HG03108 (cell line): ENCODE data around the gene DOK7.

Experiments used
- ATAC-seq: cut with Tn5 transposase; IDR thresholded peaks from one replicate; pipeline ENCODE4 v1.9.1; 2021; ENCODE audit warnings: moderate library complexity; ENCODE audit not compliant: unreplicated experiment

DOK7 gene

DNA sequence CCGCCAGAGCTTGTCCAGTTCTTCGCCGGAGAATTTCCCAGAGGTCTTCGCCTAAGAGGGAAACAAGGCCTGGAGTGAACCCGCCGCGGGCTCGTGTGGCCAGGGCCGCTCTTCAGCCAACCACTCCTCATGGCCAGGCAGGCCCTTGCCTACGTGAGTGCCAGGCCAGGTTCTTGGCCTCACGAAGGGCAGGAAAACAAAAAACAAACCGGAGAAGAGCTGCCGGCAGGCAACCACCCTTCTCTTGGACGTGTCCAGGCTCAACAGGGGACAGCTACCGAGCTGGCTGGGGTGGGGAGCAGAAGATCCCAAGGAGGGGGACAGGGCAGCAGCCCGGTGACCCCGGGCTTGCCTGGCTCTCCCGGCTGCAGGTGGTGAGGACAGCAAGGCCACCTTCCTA is 55.8 kb downstream of the DOK7 start:
- ATAC-seq: no peak

- ATAC-seq: no peak
These were observed 56.6 kb downstream of the DOK7 start for GRCh38 chr4:3519468-3520264.

GRCh38 chr4:3520276-3520675 is 57.2 kb downstream of the DOK7 start:
- ATAC-seq: no peak

- ATAC-seq: no peak
These were observed 57.9 kb downstream of the DOK7 start for GRCh38 chr4:3520796-3521600.

DNA sequence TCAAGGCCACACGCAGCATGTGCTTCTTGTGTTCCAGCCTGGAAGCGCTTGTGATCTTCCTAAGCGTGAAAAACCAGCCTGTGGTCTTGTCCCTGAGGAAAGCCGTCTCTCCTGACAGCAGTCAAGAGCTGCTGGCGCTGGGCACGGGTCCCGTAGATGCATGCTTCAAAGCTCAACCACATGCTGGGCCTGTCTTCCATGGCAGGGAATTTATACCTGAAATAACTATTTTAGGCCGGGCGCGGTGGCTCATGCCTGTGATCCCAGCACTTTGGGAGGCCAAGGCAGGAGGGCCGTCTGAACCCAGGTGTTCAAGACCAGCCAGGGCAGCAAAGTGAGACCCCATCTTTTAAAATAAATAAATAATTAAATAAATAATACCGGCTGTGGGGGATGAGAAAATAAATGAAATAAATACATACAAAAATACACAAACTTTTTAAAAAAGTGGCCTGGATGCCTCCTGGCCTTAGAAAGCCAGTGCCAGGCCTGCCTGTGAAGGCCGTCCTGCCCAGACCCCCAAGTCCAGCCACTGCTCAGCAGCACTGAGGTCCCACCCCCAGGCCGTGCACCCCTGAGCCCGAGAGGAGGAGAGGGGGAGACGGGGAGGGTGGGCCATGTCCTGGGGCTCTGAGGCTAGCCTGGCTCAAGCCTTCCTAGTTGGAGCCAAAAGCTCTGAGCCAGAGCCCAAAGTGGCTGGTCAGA is 58.7 kb downstream of the DOK7 start:
- ATAC-seq: no peak

GRCh38 chr4:3522326-3522640 is 59.2 kb downstream of the DOK7 start:
- no peak for ATAC-seq

- ATAC-seq: no peak
These were observed 59.5 kb downstream of the DOK7 start for GRCh38 chr4:3522651-3523050.

- ATAC-seq: no peak
These were observed 60.1 kb downstream of the DOK7 start for GRCh38 chr4:3523146-3523627.

DNA sequence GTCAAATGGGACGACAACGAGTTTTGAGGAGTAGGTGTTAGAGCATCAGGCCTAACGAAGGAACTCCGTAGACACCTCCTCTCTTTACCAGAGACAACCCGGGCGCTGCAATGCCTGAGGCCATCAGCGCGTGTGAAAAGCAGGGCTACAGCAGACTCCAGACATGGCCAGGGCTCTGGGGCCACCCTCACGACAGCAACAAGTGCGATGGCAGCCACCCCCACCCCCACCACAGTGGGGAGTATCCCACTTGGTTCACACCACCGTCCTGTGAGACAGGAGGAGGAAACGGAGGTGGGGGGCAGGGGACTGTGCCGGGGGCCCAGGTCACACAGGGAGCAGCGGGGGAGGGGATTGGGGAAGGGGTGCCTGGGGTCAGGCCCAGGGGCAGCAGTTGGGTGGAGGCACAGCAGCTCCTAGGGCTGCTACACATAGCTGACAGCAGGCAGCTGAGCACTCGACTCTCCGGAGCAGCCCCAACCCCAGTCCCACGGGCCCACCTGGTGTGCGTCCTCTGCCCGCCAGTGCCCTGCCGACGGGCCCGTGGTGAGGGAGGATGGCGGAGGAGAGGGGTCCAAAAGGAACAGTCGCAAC is 60.6 kb downstream of the DOK7 start:
- no peak for ATAC-seq

DNA sequence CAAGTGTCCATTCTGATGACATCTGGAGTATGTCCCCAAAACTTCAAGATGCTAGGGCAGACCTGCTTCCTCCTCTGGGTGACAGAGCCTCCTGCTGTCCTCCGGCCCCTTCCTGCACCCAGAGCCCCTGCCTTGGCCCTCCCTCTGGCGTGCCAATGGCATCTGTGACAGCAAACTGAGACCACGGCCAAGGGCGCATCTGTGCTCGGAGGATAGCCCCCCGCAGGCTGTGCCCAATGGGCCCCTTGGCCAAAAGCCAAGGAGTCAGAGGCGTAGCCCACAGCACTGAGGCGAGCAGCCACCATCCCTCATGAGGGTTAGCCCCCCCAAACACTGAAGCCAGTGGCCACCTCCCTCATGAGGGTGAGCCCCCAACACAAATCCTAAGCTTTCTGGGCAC is 61.2 kb downstream of the DOK7 start:
- ATAC-seq: no peak

- ATAC-seq: no peak
These were observed 61.8 kb downstream of the DOK7 start for GRCh38 chr4:3524920-3525319.

DNA sequence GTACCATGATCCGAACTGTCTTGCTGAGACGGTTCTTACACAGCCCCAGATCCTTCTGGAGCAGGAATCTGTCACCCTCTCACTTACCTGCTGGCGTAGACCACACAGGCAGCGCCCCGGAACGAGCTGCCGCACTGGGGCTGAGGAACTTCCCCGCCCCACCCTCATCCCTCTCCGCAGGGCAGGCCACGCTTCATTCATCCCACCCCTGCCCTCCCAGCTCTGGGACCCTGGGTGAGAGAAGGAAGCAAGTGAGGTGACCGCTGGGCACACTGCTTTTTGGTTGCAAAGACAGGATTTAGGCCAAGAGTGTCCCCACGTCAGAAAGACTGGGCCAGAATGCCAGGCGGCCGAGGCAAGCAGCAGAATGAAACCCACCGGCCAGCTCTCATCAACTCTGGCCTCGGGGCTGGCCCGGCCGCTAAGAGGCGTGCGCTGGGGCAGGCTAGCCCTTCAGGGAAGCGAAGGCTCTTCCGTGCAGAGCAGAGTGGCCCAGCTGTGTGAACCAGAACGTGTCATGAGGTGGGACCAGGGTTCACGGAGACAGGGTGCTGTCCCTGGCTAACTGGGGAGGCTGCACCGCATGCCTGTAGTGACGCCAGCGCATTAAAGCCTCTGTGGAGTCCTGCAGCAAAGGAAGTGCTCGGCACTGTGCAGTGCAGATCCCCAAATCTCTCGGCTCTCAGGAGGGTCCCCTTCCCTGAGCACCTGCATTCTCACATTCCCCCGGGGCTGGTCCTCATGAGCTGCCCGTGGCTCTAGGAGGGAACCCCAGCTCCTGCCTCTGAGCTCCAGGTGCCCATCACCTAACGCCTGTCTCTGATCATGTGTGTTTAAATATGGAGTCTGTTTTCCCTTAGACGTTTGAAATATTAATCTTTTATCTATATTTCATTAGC is 62.7 kb downstream of the DOK7 start:
- no peak for ATAC-seq

DNA sequence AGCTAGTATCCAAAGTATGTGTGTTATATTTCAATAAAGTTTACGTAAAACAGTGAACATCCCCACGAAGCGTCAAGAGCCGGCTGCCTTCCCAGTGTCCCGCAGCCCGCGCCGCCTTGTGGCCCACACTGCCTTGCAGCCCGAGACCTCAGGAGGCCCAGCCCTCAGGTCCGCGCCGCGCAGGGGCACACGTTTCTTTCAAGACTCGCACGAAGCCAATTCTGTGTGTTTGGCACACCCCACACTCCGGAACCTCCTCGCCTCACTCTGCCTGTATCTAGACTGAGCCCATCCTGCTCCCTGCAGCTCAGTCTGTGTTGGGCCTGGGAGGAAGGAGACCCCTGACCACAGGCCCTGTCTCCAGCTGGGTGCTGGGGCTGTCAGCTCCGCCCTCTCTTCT is 63.4 kb downstream of the DOK7 start:
- no peak for ATAC-seq

DNA sequence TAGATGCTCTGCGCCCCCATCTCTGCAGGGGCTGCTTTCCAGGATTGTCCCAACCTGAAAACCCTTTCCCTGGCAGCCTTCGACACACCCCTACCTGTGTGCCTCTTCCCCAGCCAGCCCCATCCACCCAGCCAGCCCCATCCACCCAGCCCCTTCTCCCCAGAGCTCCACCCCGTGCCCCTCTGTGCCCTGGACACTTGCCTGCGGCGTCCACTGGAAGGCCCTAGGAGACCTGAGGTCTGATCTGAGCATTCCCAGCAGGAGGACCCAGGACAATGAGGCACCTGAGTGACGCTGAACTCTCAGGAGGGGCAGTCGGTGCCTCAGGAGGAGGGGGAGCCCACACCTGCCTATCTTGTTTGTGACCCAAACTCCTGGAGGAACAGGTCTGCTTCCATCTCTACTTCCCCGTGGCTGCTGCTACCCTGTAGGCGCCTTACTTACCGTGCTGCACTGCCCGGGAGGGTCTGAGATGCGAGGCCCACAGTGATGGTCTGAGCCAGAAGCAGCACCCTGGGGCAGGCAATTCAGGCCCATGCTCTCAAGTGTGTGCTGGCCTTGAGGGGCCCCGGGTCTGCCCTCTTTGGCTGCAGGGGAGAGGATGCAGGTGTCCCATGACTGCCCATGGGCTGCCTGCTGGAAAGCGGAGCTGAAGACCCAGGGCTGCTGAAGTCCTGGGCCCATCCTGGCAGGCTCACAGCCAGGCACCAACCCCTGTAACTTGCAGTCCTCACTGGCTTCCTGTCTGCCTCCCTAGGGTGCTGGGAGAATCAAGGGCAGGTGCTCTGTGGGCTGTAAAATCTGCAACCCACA is 64.2 kb downstream of the DOK7 start:
- ATAC-seq: no peak

GRCh38 chr4:3527914-3528876 is 65.1 kb downstream of the DOK7 start:
- ATAC-seq: no peak

GRCh38 chr4:3529363-3529762 is 66.3 kb downstream of the DOK7 start:
- no peak for ATAC-seq

DNA sequence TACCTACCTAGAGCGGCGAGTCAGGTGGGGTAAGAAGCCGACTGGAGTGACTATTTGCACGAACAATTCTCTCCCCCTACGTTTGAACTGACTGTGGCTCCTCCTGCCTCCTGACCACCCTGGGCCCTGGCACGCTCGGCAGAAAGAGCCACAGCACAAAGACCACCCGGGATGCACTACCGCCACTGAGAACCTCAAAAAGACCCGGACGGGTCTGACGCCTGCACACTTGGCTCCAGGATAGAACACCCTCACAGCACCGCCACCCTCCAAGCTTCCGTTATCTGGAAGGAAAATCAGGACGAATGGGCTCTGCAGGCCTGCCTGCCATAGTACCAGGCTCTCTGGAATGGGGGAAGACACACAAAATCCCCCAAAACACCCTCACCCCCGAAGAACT is 66.9 kb downstream of the DOK7 start:
- no peak for ATAC-seq

- ATAC-seq: no peak
These were observed 67.7 kb downstream of the DOK7 start for GRCh38 chr4:3530663-3531254.
